Ishikawa (cell line): Measurements from ENCODE around the gene DGKK.

Experiments used
- CEBPB ChIP-seq: IDR thresholded peaks from 2 replicates; pipeline ENCODE4 v1.6.1; 2012
- CREB1 ChIP-seq: IDR thresholded peaks from 2 replicates; pipeline ENCODE4 v1.6.1; 2012; ENCODE audit warnings: low read depth
- EGR1 ChIP-seq: IDR thresholded peaks from 2 replicates; pipeline ENCODE4 v1.6.1; 2012
- EP300 ChIP-seq: IDR thresholded peaks from 2 replicates; pipeline ENCODE4 v1.6.1; 2012; ENCODE audit warnings: borderline replicate concordance
- FOXM1 ChIP-seq: IDR thresholded peaks from 2 replicates; pipeline ENCODE4 v1.6.1; 2012; ENCODE audit warnings: low read depth, borderline replicate concordance
- MAX ChIP-seq: IDR thresholded peaks from 2 replicates; pipeline ENCODE4 v1.6.1; 2012
- NFIC ChIP-seq: IDR thresholded peaks from 2 replicates; pipeline ENCODE4 v1.6.1; 2012
- RAD21 ChIP-seq: IDR thresholded peaks from 2 replicates; pipeline ENCODE4 v1.6.1; 2012; ENCODE audit warnings: low read depth
- REST ChIP-seq: IDR thresholded peaks from 2 replicates; pipeline ENCODE4 v1.6.1; 2012; ENCODE audit warnings: low read depth, mild to moderate bottlenecking
- TAF1 ChIP-seq: IDR thresholded peaks from 2 replicates; pipeline ENCODE4 v1.6.1; 2012; ENCODE audit warnings: low read depth, mild to moderate bottlenecking
- TCF12 ChIP-seq: IDR thresholded peaks from 2 replicates; pipeline ENCODE4 v1.6.1; 2012; ENCODE audit warnings: low read depth
- TEAD4 ChIP-seq: IDR thresholded peaks from 2 replicates; pipeline ENCODE4 v1.6.1; 2012
- USF1 ChIP-seq: IDR thresholded peaks from 2 replicates; pipeline ENCODE4 v1.6.1; 2012
- YY1 ChIP-seq: IDR thresholded peaks from 2 replicates; pipeline ENCODE4 v1.6.1; 2012; ENCODE audit warnings: low read depth
- ZBTB7A ChIP-seq: IDR thresholded peaks from 2 replicates; pipeline ENCODE4 v1.6.1; 2012; ENCODE audit warnings: low read depth

DGKK gene

GRCh38 chrX:50343917-50344316 lies 126.7 kb downstream of the DGKK start:
- TF ChIP-seq CREB1 (no peak), TEAD4 (no peak), USF1 (no peak), NFIC (no peak), CEBPB (no peak), EGR1 (no peak), MAX (no peak), EP300 (no peak), ZBTB7A (no peak), TCF12 (no peak), RAD21 (no peak), REST (no peak), FOXM1 (no peak), TAF1 (no peak), YY1 (no peak)

GRCh38 chrX:50333308-50333707 lies 137.3 kb downstream of the DGKK start:
- TF ChIP-seq ZBTB7A = no peak
- no peak for TF ChIP-seq MAX
- TF ChIP-seq TAF1 = no peak

- TF ChIP-seq TCF12 (no peak), ZBTB7A (no peak), CREB1 (no peak), REST (no peak), USF1 (no peak), YY1 (no peak), FOXM1 (no peak)
Observed at GRCh38 chrX:50327235-50327634, 143.4 kb downstream of the DGKK start.
